HEK293T (cell line): ENCODE results near the gene SH3BP4.

Experiments
- CTCF ChIA-PET: fragments of 350-600 bp; formaldehyde crosslinking; extraction: SDS; loops from one replicate; lab custom pipeline; 2021; ENCODE audit warnings: antibody characterized with exemption, inconsistent platforms; lab: Yijun Ruan, JAX
- POLR2A ChIA-PET: fragments of 350-600 bp; formaldehyde crosslinking; extraction: SDS; loops from one replicate; lab custom pipeline; 2020; ENCODE audit warnings: antibody characterized with exemption, inconsistent platforms; lab: Yijun Ruan, JAX
- DNase-seq: peaks from one replicate; pipeline ENCODE4 v3.0.0; 2012; ENCODE audit warnings: mixed read lengths; ENCODE audit errors: extremely low spot score
- ARNT ChIP-seq: fragments of 450-650 bp; IDR thresholded peaks from 2 replicates; pipeline ENCODE4 v1.6.1; 2017; ENCODE audit warnings: mild to moderate bottlenecking
- BHLHE40 ChIP-seq: fragments of 450-650 bp; IDR thresholded peaks from 2 replicates; pipeline ENCODE4 v1.6.1; 2016; ENCODE audit warnings: mild to moderate bottlenecking, moderate library complexity, borderline replicate concordance
- CTBP1 ChIP-seq: fragments of 450-650 bp; IDR thresholded peaks from 2 replicates; pipeline ENCODE4 v1.6.1; 2016; ENCODE audit warnings: borderline replicate concordance
- ELF4 ChIP-seq: fragments of 450-650 bp; IDR thresholded peaks from 2 replicates; pipeline ENCODE4 v1.6.1; 2017; ENCODE audit warnings: antibody characterized with exemption
- FOXA1 ChIP-seq: fragments of 450-650 bp; IDR thresholded peaks from 2 replicates; pipeline ENCODE4 v1.6.1; 2016; ENCODE audit warnings: mild to moderate bottlenecking
- FOXK2 ChIP-seq: fragments of 450-650 bp; IDR thresholded peaks from 2 replicates; pipeline ENCODE4 v1.6.1; 2016; ENCODE audit warnings: mild to moderate bottlenecking
- FOXM1 ChIP-seq: fragments of 450-650 bp; IDR thresholded peaks from 2 replicates; pipeline ENCODE4 v1.6.1; 2017; ENCODE audit warnings: mild to moderate bottlenecking, borderline replicate concordance
- HDGF ChIP-seq: fragments of 450-650 bp; IDR thresholded peaks from 2 replicates; pipeline ENCODE4 v1.6.1; 2017; ENCODE audit warnings: antibody characterized with exemption, borderline replicate concordance
- L3MBTL2 ChIP-seq: fragments of 450-650 bp; conservative IDR thresholded peaks from 2 replicates; pipeline ENCODE4 v1.6.1; 2016; ENCODE audit warnings: mild to moderate bottlenecking
- LEF1 ChIP-seq: fragments of 450-650 bp; IDR thresholded peaks from 2 replicates; pipeline ENCODE4 v1.6.1; 2017; ENCODE audit warnings: mild to moderate bottlenecking, borderline replicate concordance
- NFRKB ChIP-seq: fragments of 450-650 bp; IDR thresholded peaks from 2 replicates; pipeline ENCODE4 v1.6.1; 2016; ENCODE audit warnings: mild to moderate bottlenecking, moderate library complexity
- SP1 ChIP-seq: fragments of 450-650 bp; IDR thresholded peaks from 2 replicates; pipeline ENCODE4 v1.6.1; 2017
- SUZ12 ChIP-seq: fragments of 450-650 bp; IDR thresholded peaks from 2 replicates; pipeline ENCODE4 v1.6.1; 2016; ENCODE audit warnings: mild to moderate bottlenecking
- TARDBP ChIP-seq: fragments of 450-650 bp; IDR thresholded peaks from 2 replicates; pipeline ENCODE4 v1.6.1; 2016
- ZNF384 ChIP-seq: fragments of 450-650 bp; IDR thresholded peaks from 2 replicates; pipeline ENCODE4 v1.6.1; 2016
- TF ChIP-seq, protein P1 (sequence below): fragments of 450-650 bp; IDR thresholded peaks from 2 replicates; pipeline ENCODE4 v1.6.1; 2016

Gene SH3BP4

DNA sequence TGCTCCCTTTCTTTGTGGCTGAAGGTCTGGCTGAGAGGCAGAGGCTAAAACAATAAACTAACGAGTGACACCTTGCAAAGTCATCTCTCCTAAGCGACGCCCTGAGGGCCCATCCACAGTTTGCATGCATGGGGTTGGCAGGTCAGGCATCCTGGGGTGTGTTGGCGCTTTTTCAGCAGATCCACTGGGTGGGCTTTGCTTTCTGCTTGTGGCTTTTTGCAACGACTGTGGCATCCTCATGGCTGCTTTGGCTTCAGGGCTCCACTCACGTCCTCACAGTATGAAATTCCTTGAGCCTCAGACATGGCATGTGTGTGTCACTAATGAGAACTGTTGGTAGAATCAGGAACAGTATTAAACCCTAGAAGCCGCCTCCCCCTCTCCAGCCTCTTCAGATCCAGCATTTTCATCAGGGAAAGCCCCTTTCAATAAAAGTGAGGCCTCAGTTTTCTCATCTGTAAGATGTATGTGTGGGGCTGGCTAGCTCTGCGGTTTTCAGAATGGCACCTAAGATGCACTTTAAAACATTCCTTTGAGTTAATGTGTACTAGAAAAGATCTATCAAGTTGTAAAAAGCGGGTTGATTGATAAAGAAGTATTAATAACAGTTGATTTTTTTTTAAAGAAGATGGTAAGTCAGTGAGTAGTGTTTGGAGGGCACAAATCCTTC lies 72.5 kb downstream of the SH3BP4 start:
- ChIA-PET CTCF (no interaction called here), POLR2A (no interaction called here)
- DNase-seq: no peak
- no peak for TF ChIP-seq FOXA1
- TF ChIP-seq TARDBP: no peak
- no peak for TF ChIP-seq ARNT
- TF ChIP-seq ELF4: no peak
- no peak for TF ChIP-seq CTBP1
- TF ChIP-seq SUZ12: no peak
- no peak for TF ChIP-seq FOXK2
- no peak for TF ChIP-seq NFRKB
- TF ChIP-seq L3MBTL2: no peak
- no peak for TF ChIP-seq BHLHE40
- no peak for TF ChIP-seq FOXM1
- TF ChIP-seq LEF1: no peak
- TF ChIP-seq, protein P1, sequence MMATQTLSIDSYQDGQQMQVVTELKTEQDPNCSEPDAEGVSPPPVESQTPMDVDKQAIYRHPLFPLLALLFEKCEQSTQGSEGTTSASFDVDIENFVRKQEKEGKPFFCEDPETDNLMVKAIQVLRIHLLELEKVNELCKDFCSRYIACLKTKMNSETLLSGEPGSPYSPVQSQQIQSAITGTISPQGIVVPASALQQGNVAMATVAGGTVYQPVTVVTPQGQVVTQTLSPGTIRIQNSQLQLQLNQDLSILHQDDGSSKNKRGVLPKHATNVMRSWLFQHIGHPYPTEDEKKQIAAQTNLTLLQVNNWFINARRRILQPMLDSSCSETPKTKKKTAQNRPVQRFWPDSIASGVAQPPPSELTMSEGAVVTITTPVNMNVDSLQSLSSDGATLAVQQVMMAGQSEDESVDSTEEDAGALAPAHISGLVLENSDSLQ: no peak
- TF ChIP-seq HDGF: no peak
- no peak for TF ChIP-seq ZNF384
- TF ChIP-seq SP1: no peak

DNA sequence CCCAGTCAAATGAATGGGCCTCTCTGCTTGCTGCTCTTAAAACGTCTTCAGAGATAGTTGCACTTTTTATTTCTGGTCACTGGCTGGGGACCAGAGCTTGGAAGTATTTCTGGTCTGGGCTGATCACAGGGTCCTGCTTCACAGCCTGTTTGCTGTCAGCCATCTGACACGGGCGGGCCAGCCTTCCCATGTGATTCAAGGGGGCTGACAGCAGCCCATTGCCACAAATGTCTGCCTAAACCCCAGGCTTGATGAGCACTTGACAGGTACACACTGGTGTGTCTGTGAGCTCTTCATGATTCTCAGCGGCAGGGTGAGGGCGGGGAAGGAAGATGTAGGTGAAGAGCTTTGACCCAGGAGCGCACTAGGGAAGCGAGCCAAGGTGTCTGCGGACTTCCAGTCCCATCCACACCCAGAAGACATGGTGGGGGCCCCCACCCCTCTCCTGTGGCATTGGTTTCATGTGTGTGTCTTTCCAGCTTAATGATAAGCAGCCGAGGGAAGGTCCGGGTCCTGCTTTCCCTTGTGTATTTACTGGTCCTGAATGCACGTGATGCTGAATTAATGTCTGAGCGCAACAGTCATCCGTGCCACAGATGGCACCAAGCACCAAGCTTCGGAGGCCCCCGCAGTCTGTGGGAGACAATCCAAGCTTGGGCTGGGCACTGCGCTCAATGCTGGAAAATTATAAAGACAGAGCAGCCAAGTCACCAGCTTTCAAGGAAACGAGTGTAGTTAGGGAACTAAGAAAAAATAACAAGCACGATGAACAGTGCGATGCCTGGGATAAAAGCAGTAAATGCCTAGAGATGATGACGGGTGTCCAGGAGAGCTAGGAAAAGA lies 73.3 kb downstream of the SH3BP4 start:
- CTCF ChIA-PET: no interaction called here
- DNase-seq: no peak
- POLR2A ChIA-PET: no interaction called here
- TF ChIP-seq ZNF384: no peak
- TF ChIP-seq ELF4: no peak

DNA sequence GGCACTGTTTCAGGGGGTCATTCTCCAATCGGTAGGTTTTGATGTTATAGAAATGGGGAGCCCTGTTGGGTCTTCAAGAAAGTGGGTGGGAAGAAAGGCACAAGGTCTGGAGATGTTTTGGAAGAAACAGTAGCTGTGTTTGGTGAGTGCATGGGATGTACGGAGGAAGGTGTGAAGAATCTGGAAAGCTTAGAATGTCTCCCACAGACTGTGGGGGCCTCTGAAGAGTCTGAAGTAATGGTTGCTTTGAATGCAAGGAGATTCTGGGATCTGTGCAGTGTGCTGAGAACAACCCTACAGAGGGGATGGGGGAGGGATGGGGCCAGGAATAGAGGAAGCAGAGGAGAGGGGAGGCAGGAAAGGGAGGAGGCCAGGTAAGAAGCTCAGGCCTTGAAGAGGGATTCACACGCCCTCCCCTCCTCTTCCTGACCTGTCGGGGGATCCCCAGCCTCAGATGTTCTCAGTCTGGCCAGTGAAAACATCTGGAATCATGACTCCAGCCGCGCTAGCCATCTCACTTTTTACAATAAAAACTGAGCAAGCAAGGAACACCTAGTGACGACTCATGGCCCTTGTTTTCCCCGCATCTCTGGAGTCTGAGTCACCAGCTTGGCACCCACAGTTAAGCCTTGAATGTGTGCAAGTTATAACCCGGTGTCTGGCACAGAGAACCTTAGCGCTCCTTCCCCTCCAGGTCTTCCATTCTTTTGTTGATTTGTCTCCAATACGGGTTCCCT lies 74.2 kb downstream of the SH3BP4 start:
- TF ChIP-seq SP1 (no peak), FOXM1 (no peak), L3MBTL2 (no peak), LEF1 (no peak), HDGF (no peak), FOXA1 (no peak), SUZ12 (no peak), CTBP1 (no peak)
- POLR2A ChIA-PET: no interaction called here
- CTCF ChIA-PET: no interaction called here
- no peak for DNase-seq

DNA sequence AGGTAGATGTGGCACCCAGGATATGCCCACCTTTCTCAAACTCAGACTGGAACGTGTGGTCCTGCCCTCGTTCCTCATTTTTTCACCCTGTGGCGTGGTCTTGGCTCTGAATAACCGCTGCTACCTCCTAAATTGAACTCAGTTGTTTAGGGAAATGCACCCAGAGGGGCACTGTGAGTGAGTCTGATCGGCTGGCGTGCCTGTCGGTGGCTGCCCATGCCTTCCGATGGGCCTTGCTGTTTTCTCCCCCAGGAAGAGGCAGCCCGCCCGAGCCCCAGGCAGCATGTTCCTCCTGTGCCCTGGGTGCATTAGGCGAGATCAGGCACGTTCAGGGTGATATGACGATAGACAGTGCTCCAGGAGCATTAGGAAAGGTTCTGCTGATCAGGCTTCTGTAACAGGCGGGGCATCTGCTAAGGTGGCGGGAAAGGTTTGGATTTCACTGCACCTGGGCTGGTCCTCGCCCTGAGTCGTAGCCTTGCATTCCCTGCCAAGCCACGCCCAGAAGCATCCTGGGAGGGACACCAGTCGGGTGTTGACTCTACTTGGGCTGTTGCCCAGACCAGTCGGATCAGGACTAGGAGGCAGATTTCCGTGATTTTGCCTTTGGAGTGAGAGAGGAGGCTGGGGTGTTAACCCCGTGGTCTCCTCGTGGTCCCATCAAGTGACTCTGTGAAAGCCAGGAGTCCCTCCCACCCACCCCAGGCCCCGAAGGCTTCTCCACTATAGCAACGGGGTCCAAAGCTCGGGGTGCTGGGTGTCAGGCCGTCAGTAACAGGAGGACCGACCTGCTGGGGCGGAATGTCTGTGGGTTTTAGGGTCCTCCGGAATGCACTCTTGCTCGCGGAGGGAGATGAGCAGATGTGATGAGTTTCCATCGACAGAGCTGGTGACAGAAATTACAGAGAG lies 75.1 kb downstream of the SH3BP4 start:
- POLR2A ChIA-PET: no interaction called here
- CTCF ChIA-PET: no interaction called here
- no peak for TF ChIP-seq FOXA1
- no peak for TF ChIP-seq NFRKB
- no peak for TF ChIP-seq SP1
- no peak for TF ChIP-seq SUZ12
- TF ChIP-seq FOXK2: no peak
- TF ChIP-seq LEF1: no peak
- TF ChIP-seq CTBP1: no peak
- TF ChIP-seq ARNT: no peak
- TF ChIP-seq BHLHE40: no peak
- TF ChIP-seq TARDBP: no peak
- no peak for TF ChIP-seq ELF4
- TF ChIP-seq ZNF384: no peak
- no peak for TF ChIP-seq L3MBTL2
- TF ChIP-seq HDGF: no peak
- TF ChIP-seq FOXM1: no peak
- DNase-seq: no peak

DNA sequence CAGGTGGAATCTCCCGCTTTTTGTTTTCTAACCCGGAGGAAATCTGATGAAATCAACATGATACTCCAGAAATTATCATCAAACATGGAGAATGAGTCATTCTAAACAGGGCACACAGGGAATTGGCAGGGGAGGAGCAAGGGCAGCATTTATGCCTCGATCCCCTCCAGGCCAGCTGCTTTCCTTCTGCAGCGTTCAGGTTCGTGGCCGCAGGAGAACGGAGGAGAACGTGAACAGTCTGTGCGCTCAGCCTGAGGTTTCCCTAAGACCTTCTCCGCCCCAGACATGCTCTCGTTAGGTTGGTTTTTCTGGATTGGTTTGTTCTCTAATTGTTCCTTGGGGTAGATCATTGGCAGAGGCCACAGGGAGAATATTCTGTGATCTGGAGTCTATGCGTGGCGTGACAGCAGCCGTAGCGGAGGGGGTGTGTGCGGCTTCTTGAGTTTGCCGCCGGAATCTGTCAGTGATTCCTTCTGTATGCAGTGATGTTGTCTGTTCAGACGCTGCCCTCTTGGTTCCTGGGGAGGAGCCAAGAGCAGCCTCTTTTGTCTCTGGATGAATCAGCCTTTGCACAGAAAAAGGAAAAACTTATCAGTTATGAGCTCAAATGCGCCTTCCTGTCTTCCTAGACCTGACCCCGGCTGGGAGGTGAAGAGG lies 75.9 kb downstream of the SH3BP4 start:
- no peak for DNase-seq
- TF ChIP-seq FOXM1 (no peak), ZNF384 (no peak), FOXA1 (no peak), ARNT (no peak), SUZ12 (no peak), CTBP1 (no peak), SP1 (no peak), NFRKB (no peak), FOXK2 (no peak), BHLHE40 (no peak), ELF4 (no peak), HDGF (no peak), L3MBTL2 (no peak), TARDBP (no peak)
- TF ChIP-seq, protein P1: no peak
- POLR2A ChIA-PET: no interaction called here
- CTCF ChIA-PET: no interaction called here
